Measurements from ENCODE around the gene NUCB1. TPM values are rescaled to one million over a fixed set of nuclear protein-coding genes. Genes with fewer than 3 reads are reported as not detected.

The NUCB1 gene
- total RNA-seq, 1 donor from 2014 or later: 164 TPM

GRCh38 chr19:48859711-48860572 lies 40.2 kb upstream of the NUCB1 start:
- no peak overlapping the region for H3K4me2 ChIP-seq (ENCODE audit: low read length)
- H2AFZ ChIP-seq (ENCODE audit: low read depth, low read length): no peak overlapping the region
- peaks cover 38% of the 10 kb centered on the region for H3K36me3 Mint-ChIP-seq (ENCODE audit: low read depth, unreplicated experiment)
- H3K9me3 Mint-ChIP-seq (ENCODE audit: unreplicated experiment): no peaks in the 10 kb centered on the region
- no peaks in the 10 kb centered on the region for H3K79me2 ChIP-seq (ENCODE audit: insufficient read depth, low read length)
- H3K36me3 ChIP-seq (ENCODE audit: insufficient read depth, low read length): no peaks in the 10 kb centered on the region
- TF ChIP-seq, protein P1, sequence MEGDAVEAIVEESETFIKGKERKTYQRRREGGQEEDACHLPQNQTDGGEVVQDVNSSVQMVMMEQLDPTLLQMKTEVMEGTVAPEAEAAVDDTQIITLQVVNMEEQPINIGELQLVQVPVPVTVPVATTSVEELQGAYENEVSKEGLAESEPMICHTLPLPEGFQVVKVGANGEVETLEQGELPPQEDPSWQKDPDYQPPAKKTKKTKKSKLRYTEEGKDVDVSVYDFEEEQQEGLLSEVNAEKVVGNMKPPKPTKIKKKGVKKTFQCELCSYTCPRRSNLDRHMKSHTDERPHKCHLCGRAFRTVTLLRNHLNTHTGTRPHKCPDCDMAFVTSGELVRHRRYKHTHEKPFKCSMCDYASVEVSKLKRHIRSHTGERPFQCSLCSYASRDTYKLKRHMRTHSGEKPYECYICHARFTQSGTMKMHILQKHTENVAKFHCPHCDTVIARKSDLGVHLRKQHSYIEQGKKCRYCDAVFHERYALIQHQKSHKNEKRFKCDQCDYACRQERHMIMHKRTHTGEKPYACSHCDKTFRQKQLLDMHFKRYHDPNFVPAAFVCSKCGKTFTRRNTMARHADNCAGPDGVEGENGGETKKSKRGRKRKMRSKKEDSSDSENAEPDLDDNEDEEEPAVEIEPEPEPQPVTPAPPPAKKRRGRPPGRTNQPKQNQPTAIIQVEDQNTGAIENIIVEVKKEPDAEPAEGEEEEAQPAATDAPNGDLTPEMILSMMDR (IDR thresholded peaks at IDR 0.05; ENCODE audit: insufficient read depth, low read depth, low read length): no peak
- TF ChIP-seq EZH2 (IDR thresholded peaks at IDR 0.05; ENCODE audit: insufficient read depth, low read length): no peak
- no peak overlapping the region for H3K4me3 ChIP-seq (ENCODE audit: insufficient read depth, low read depth, low read length)
- FAIRE-seq: no peak
- H3K27me3 Mint-ChIP-seq (ENCODE audit: low read depth, unreplicated experiment): peaks cover 2% of the 10 kb centered on the region
- no peak for DNase-seq (ENCODE audit: low read depth)
- no peaks in the 10 kb centered on the region for H3K27me3 ChIP-seq (ENCODE audit: insufficient read depth, low read length)
- H3K4me1 Mint-ChIP-seq (ENCODE audit: low read depth, unreplicated experiment): peaks cover 3% of the 10 kb centered on the region
- H3K9ac ChIP-seq (ENCODE audit: low read length): no peak overlapping the region
- H3K4me3 Mint-ChIP-seq (ENCODE audit: unreplicated experiment): peak overlapping the region; percentile 34
- H3K9me3 ChIP-seq (ENCODE audit: insufficient read depth, low read depth, low read length): no peaks in the 10 kb centered on the region
- no peak overlapping the region for H3K27ac Mint-ChIP-seq (ENCODE audit: unreplicated experiment)
- H3K4me1 ChIP-seq (ENCODE audit: insufficient read depth, low read length): no peaks in the 10 kb centered on the region
- H4K20me1 ChIP-seq (ENCODE audit: insufficient read depth, low read length): no peaks in the 10 kb centered on the region
- H3K27ac ChIP-seq (ENCODE audit: low read depth, low read length): no peak overlapping the region

DNA sequence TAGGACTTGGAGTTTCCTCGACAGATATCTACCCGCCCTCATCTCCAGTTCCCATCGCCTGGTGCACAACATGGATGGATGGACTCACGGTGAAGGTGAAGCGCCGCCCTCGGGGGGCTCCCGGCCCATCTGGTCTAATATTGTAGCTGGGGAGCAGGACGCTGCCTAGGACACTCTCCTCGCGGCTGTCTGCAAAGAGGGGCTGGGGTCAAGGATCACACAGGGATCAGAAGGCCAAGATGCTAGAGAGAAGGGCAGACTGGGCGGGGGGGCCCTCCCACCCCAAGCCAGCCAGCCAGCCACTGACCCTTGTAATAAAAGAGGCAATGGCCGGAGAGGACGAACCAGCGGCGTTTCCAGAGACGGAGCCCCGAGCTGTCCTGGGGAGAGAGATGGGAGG lies 38.8 kb upstream of the NUCB1 start:
- H3K36me3 ChIP-seq (ENCODE audit: insufficient read depth, low read length): no peaks in the 10 kb centered on the region
- no peaks in the 10 kb centered on the region for H3K9me3 ChIP-seq (ENCODE audit: insufficient read depth, low read depth, low read length)
- no peak overlapping the region for H3K4me3 ChIP-seq (ENCODE audit: insufficient read depth, low read depth, low read length)
- no peak for FAIRE-seq
- no peaks in the 10 kb centered on the region for H3K27me3 ChIP-seq (ENCODE audit: insufficient read depth, low read length)
- peaks cover under 1% of the 10 kb centered on the region for H3K79me2 ChIP-seq (ENCODE audit: insufficient read depth, low read length)
- H3K27ac Mint-ChIP-seq (ENCODE audit: unreplicated experiment): no peak overlapping the region
- H3K9ac ChIP-seq (ENCODE audit: low read length): no peak overlapping the region
- no peak overlapping the region for H2AFZ ChIP-seq (ENCODE audit: low read depth, low read length)
- peak overlapping the region; percentile 57 for H3K4me3 Mint-ChIP-seq (ENCODE audit: unreplicated experiment)
- H3K4me2 ChIP-seq (ENCODE audit: low read length): no peak overlapping the region
- H4K20me1 ChIP-seq (ENCODE audit: insufficient read depth, low read length): no peaks in the 10 kb centered on the region
- H3K27me3 Mint-ChIP-seq (ENCODE audit: low read depth, unreplicated experiment): peaks cover 2% of the 10 kb centered on the region
- no peaks in the 10 kb centered on the region for H3K4me1 ChIP-seq (ENCODE audit: insufficient read depth, low read length)
- H3K27ac ChIP-seq (ENCODE audit: low read depth, low read length): no peak overlapping the region
- peaks cover 38% of the 10 kb centered on the region for H3K36me3 Mint-ChIP-seq (ENCODE audit: low read depth, unreplicated experiment)
- TF ChIP-seq, protein P1 (IDR thresholded peaks at IDR 0.05; ENCODE audit: insufficient read depth, low read depth, low read length): no peak
- TF ChIP-seq EZH2 (IDR thresholded peaks at IDR 0.05; ENCODE audit: insufficient read depth, low read length): no peak
- peaks cover 3% of the 10 kb centered on the region for H3K4me1 Mint-ChIP-seq (ENCODE audit: low read depth, unreplicated experiment)
- no peak for DNase-seq (ENCODE audit: low read depth)
- H3K9me3 Mint-ChIP-seq (ENCODE audit: unreplicated experiment): no peaks in the 10 kb centered on the region

DNA sequence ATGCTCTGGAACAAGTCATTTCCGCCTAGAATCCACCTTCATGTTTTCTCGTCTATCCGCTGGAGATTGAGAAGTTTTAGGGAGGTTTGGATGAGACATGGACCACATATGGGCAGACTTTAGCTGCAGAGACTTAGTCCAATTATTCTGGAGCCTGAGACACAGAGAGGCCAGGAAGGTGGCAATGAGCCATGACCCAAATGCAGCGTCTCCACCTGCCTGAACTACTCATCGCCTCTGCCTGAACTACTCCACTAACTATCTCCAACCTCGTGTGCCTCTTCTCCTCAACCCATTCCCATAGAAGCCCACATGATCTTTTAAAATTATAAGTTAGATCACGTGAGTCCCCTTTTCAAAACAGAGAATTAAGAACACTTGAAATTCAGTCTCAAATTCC lies 37.3 kb upstream of the NUCB1 start:
- H3K4me3 ChIP-seq (ENCODE audit: insufficient read depth, low read depth, low read length): no peak overlapping the region
- no peak overlapping the region for H3K4me2 ChIP-seq (ENCODE audit: low read length)
- peaks cover 5% of the 10 kb centered on the region for H3K4me1 Mint-ChIP-seq (ENCODE audit: low read depth, unreplicated experiment)
- H3K27me3 Mint-ChIP-seq (ENCODE audit: low read depth, unreplicated experiment): peaks cover 2% of the 10 kb centered on the region
- H3K79me2 ChIP-seq (ENCODE audit: insufficient read depth, low read length): peaks cover 14% of the 10 kb centered on the region
- TF ChIP-seq, protein P1 (IDR thresholded peaks at IDR 0.05; ENCODE audit: insufficient read depth, low read depth, low read length): no peak
- no peak for TF ChIP-seq EZH2 (IDR thresholded peaks at IDR 0.05; ENCODE audit: insufficient read depth, low read length)
- no peak overlapping the region for H3K9ac ChIP-seq (ENCODE audit: low read length)
- H4K20me1 ChIP-seq (ENCODE audit: insufficient read depth, low read length): no peaks in the 10 kb centered on the region
- H3K4me1 ChIP-seq (ENCODE audit: insufficient read depth, low read length): peaks cover 10% of the 10 kb centered on the region
- no peaks in the 10 kb centered on the region for H3K9me3 ChIP-seq (ENCODE audit: insufficient read depth, low read depth, low read length)
- no peaks in the 10 kb centered on the region for H3K36me3 ChIP-seq (ENCODE audit: insufficient read depth, low read length)
- no peak overlapping the region for H3K27ac Mint-ChIP-seq (ENCODE audit: unreplicated experiment)
- H2AFZ ChIP-seq (ENCODE audit: low read depth, low read length): no peak overlapping the region
- no peaks in the 10 kb centered on the region for H3K27me3 ChIP-seq (ENCODE audit: insufficient read depth, low read length)
- no peak overlapping the region for H3K4me3 Mint-ChIP-seq (ENCODE audit: unreplicated experiment)
- H3K9me3 Mint-ChIP-seq (ENCODE audit: unreplicated experiment): no peaks in the 10 kb centered on the region
- FAIRE-seq (no peak), DNase-seq (ENCODE audit: low read depth) (no peak)
- H3K27ac ChIP-seq (ENCODE audit: low read depth, low read length): no peak overlapping the region
- H3K36me3 Mint-ChIP-seq (ENCODE audit: low read depth, unreplicated experiment): peaks cover 35% of the 10 kb centered on the region
